Right ventricle myocardium inferior (tissue), 1 donor: Measurements from ENCODE around the gene ATP8A2. TPM values are rescaled to one million over a fixed set of nuclear protein-coding genes. Genes with fewer than 3 reads are reported as not detected.
A peak's percentile ranks its signal among the peaks of the same experiment; 100 is the strongest.
"Not testable (repeated sequence)": the region's sequence is repeated elsewhere in the genome, so short reads cannot be mapped to it uniquely, and the experiment has no call there.

ENCODE experiments used
- ATAC-seq: fragments of 200-7000 bp; cut with Tn5 transposase; one replicate; pipeline ENCODE4 v1.9.1; 2020; ENCODE audit warnings: mild to moderate bottlenecking, moderate library complexity
- DNase-seq: peaks from one replicate; pipeline ENCODE4 v3.0.0; 2021; ENCODE audit errors: missing footprints
- intact Hi-C: fragments of 100-400 bp; cut with DNase I; formaldehyde crosslinking; loops from one replicate; pipeline ENCODE4 v1.11.0; 2022
- total RNA-seq: library from RNA; stranded (reverse); fragmentation: NEBNext Ultra II Directional; extraction: Animal tissue kit (Norgen Biotek cat#: 25700); gene quantifications from one replicate; pipeline ENCODE4 v1.2.1, GENCODE V29; 2021
- donor health status: DM: no; HTN: yes; CAD: no; lungs with severe emphysema.

The ATP8A2 gene
- total RNA-seq, 1 donor from 2014 or later = 0.11 TPM

GRCh38 chr13:26042785-26043184, 671.0 kb downstream of the ATP8A2 start:
- ATAC-seq (no peak), DNase-seq (no peak)
- intact Hi-C loops = no loop called here

DNA sequence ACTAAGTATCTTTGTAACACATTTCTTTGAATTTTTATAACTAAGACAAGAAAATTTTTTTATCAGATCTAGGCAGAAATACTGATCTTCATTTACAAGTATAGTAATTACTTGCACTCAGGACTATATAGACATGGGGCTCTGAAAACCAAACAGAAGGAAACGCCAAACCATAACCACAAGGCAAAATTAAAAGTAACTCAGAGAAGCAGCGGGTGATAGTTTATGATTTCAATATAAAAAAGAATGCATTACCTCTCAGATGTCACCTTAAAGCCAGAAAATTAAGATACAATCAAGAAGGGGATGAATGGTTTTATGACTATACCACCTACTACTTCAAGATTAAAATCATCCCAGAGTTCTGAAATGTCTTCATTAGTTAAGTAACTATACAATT, 673.4 kb downstream of the ATP8A2 start:
- no peak for ATAC-seq
- no peak for DNase-seq
- intact Hi-C loops = no loop called here

DNA sequence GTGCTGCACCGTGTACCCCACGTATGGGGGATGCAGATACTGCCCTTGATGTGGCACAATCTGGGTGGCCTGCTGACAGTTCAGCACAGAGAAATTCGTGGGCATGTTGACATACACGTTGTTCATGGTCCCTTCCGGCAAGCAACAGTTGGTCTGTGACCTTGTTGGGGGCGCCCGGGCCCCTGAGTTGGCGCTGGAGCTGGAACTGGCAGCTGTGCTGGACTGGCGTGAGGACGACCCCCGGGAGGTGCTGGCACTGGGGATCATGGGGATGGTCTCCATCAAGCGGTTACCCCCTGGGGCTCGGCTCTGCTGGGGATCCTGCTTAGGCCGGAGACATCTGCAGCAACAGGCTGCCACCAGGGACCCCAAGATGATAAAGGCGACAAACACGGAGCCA, 674.9 kb downstream of the ATP8A2 start:
- intact Hi-C loops = no loop called here
- no peak for ATAC-seq
- DNase-seq = no peak

GRCh38 chr13:26047040-26047439, 675.3 kb downstream of the ATP8A2 start:
- DNase-seq = no peak
- intact Hi-C loops = no loop called here
- ATAC-seq = no peak

DNA sequence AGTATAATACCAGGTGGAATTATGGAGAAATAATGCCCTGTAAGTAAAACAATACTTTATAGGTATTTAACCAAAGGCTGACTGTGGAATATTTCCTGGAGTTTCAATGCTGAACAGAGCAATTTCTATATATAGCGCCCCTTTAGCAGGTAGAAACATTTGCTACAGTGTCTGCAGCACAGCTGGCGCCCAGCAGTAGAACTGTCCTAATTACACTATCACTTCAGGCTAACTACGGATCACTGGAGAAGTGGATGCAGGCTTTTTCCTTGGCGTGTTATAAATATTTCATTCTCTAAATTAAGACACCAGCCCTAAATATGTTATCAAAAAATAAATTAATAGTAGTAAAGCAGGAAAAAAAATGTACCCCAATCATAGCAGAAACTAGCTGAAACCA, 677.0 kb downstream of the ATP8A2 start:
- intact Hi-C loops = no loop called here
- ATAC-seq (no peak), DNase-seq (no peak)

GRCh38 chr13:26050568-26051230, 678.9 kb downstream of the ATP8A2 start:
- peak; percentile 45 for ATAC-seq
- intact Hi-C loops = loop anchor here (5.0 kb wide), 1 partner anchor 33 kb away; no protein-coding TSS in a partner anchor
- DNase-seq = no peak

DNA sequence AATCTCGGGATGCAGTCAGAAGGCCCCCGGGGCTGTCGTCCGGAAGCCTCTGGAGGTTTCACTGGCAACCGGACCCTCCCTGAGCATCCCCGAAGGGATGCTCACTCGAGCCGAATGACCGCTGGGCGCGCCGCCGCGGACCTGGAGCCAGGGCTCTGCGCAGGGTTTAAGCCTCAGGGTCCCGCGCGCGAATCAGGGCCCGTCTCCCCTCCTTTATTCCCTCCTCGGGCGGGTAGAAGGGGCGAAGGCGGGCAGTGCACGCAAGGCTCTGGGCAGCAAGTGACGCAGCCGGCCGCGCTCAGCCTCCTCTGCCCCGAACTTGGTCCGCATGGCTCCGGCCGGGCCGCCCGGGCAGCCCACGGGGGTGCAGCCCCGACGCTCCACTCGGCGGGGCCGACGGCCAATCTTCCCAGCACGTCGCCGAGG, 679.5 kb downstream of the ATP8A2 start:
- intact Hi-C loops = loop anchor here (5.0 kb wide), 1 partner anchor 34 kb away; no protein-coding TSS in a partner anchor
- DNase-seq (no peak), ATAC-seq (peak; percentile 47)

DNA sequence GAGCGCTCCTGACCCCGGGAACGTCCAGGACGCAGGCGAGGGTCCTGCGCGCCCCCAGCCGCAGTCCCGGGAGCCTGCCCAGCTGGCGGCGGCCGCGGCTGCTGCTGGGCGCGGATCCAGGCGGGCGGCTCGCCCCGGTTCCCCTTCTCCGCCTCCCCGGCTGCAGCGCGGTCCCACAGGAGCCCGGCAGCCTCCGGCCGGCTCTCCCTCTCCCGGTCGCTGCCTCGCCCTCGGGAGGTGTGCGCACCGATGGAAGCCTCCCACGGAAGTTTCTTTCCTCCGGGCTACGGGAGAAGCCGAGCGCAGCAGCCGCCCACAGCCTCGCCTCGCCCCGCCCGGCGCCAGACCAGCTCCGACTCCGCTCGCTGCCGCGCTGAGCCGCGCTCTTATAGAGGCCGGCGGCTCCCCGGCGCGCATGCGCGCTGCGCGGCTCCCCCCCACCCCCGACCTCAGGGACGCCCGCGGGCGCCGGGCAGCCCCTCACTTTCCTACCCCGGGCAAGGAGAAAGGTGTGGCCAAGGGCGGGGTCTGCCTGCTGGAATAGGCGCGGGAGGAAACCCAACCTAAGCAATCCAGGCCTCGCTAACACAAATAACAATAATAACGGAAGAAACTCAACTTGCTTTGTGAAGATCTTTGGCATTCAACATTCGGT, 680.0 kb downstream of the ATP8A2 start, which contains the start of gene SHISA2:
Gene SHISA2 (minus strand): TSS at position 360 of the 655 bp plus-strand sequence. CDS start 1,041 bp downstream, outside the sequence.
- DNase-seq (no peak), ATAC-seq (peak; percentile 85)
- intact Hi-C loops = loop anchor here (5.0 kb wide), 1 partner anchor 34 kb away; no protein-coding TSS in a partner anchor

DNA sequence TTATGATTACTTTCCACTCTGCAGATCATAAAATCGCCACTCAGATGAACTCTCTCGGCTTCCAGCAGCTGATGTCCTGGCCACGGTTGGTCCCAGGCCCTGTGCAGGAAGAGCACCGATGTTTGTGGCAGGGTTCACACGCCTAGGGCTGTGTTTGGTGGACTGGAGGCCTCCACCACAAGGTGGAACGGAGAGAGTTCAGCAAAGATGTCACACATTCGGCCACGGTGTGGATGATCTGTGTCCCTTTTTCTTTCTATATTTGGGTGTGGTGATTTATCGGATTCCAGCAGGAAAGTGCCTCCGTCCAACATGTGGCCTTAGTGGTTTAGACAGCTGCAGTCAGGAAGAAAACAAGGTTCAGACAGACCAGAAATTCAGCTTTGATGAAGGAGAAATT, 680.6 kb downstream of the ATP8A2 start:
- intact Hi-C loops = loop anchor here (5.0 kb wide), 1 partner anchor 35 kb away; no protein-coding TSS in a partner anchor
- ATAC-seq (no peak), DNase-seq (no peak)

GRCh38 chr13:26053418-26053980, 681.7 kb downstream of the ATP8A2 start:
- ATAC-seq (no peak), DNase-seq (no peak)
- intact Hi-C loops = loop anchor here (5.0 kb wide), 1 partner anchor 36 kb away; no protein-coding TSS in a partner anchor

DNA sequence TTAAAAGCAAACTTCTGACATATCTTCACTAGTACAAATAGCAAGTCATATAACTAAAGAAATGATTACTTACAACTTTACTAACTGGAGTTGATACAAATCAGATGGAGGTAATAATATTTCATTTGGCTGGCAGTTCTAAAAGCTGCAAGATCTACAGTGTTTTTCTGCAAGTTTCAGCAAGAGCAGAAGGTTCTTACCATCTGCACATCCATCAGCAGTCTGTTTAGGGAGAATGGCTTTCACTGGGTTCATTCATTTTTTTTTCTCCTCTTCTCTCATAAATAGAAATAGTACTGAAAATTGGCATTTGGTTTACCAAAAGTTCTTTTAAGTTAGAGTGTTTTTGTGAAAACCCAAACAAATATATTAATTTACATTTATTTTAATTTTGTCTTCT, 683.1 kb downstream of the ATP8A2 start:
- intact Hi-C loops = loop anchor here (5.0 kb wide), 1 partner anchor 38 kb away; no protein-coding TSS in a partner anchor
- no peak for DNase-seq
- ATAC-seq = no peak

DNA sequence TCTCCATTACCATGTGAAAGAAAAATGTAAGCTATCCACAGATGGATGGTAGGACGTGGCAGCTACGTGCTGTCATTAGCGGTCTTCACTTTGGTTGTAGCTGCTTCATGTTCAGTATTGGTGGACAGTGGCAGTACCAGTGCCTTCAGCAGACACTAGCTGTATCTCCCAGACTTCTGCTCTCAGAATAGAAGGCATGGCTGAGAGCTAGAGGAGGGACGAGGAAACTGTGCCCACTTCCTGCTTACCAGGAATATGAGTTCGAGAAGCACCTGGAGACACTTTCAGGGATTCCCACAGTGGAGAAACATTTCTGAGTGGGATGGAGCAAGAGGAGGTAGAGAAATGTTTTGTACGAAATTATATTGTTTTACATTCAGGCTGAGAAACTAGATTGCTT, 686.9 kb downstream of the ATP8A2 start:
- intact Hi-C loops = no loop called here
- no peak for ATAC-seq
- no peak for DNase-seq

- intact Hi-C loops = no loop called here
These were observed 688.6 kb downstream of the ATP8A2 start for GRCh38 chr13:26060357-26060756.

DNA sequence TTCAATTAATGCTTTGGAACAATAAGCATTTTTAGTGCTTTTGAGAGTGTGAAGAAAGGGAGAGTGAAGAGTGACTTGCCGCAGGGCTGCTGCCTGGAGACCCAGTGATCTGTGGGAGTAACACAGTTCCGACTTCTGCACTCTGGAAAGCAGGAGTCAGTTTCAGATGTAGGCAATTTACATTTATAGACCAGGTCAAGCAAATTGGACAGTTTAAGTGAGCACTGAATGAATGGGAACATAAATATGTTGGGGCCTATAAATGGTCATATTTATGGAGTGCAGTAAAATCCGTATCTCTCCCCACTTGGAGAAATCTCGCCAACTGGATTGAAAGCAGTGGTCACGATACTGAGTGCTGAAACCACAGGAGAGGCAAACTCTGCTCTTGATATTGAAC, 689.5 kb downstream of the ATP8A2 start:
- intact Hi-C loops = no loop called here
- no peak for ATAC-seq

More at GRCh38 chr13:26060357-26060756, 688.6 kb downstream of the ATP8A2 start:
- no peak for DNase-seq
- no peak for ATAC-seq

DNA sequence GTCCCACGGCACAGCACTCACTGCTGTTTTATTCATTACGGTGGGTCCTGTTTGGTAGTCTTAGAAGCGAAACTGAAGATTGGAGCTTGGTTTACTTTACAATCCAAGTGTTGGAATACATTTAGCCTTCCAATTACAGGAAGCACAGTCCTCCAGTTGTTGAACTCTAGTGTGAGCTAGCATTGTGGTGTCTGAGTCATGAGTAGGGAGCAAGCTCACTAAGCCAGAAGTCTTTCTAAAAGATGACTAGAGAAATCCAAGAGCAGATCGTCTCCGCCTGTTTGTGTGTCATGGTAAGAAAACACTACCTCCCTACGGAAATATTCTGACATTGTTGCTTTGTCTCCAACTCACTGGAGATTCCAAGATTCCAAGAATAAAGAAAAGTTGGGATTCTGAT, 690.2 kb downstream of the ATP8A2 start:
- DNase-seq (no peak), ATAC-seq (peak; percentile 44)
- intact Hi-C loops = loop anchor here (2.0 kb wide), 1 partner anchor 487 kb away; no protein-coding TSS in a partner anchor

More for the DNA sequence above, 689.5 kb downstream of the ATP8A2 start:
- DNase-seq = no peak

GRCh38 chr13:26062853-26063444, 691.2 kb downstream of the ATP8A2 start:
- intact Hi-C loops = loop anchor here (2.0 kb wide), 1 partner anchor 488 kb away; no protein-coding TSS in a partner anchor
- ATAC-seq (peak; percentile 85), DNase-seq (no peak)

DNA sequence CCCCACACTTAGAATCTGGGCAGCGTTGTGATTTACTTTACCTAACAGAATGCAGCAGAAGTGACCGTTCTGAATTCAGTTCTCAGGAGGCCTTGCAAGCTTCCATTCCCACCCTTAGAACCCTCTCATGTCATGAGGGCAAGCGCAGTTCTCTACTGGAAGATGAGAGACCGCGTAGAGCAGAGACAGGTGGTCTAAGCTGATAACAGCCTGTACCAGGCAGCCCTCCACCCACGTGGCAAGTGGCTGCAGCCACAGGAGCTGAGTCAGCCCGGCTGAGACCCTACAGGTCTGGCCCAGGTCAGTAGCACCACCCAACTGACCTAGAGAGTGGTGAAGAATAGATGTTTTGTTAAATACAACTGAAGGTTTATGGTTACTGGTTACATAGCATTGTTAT, 694.7 kb downstream of the ATP8A2 start:
- DNase-seq, ATAC-seq, intact Hi-C loops: not testable (repeated sequence)

DNA sequence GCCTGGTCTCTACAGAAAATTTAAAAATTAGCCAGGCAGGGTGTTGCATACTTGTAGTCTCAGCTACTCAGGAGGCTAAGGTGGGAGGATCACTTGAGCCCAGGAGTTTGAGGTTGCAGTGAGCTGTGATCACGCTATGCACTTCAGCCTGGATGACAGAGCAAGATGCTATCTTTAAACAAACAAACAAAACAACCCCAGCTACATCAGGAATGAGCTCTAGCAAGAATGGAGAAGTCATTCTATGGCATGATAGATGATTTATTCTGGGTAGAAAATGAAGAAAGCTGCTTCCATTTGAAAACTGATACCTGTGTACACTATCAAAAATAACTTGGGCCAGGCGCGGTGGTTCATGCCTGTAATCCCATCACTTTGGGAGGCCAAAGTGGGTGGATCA, 695.8 kb downstream of the ATP8A2 start:
- no peak for ATAC-seq
- no peak for DNase-seq
- intact Hi-C loops = no loop called here

- DNase-seq, intact Hi-C loops, ATAC-seq: not testable (repeated sequence)
These were observed 696.6 kb downstream of the ATP8A2 start for GRCh38 chr13:26068372-26068771.
